ENCODE results near the gene CCDC160.

DNA sequence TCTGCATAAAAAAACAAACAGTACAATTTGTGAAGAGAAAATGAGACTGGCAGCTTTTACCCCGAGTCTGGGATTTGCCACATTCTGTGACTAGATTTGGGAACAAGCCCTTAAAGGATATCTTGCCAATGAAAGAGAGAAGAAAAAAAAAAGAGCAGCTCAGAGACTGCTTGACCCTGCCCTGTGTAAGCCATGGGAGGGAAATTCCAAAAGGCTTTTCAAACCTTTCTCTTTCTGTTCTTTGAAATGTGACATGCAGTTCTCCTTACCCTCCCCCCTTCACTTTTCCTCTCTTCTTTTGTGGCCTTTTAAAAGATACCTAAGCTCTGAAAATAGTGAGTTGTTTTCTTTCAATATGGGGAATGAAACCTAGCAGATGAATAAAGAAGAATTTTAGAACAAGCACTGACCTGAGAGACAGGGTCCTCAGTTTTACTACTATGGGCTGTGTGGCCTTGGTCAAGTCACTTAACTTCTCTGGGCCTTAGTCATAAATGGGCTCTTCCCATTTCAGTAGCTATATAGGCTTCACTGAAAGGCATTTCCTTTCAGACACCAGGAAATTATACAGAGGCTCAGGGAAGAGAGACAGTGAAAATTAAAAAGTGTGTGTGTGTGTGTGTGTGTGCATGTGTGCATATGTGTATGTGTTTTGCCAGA, 5.1 kb downstream of the CCDC160 start:
- no peak for TF ChIP-seq CTCF (IDR thresholded peaks at IDR 0.05)
- no peak for TF ChIP-seq POLR2A (IDR thresholded peaks at IDR 0.05)
